ENCODE results near the gene PPM1H.

- TF ChIP-seq POLR2AphosphoS5 (IDR thresholded peaks at IDR 0.05) (no peak), POLR2A (IDR thresholded peaks at IDR 0.05; ENCODE audit: low read depth) (no peak)
Observed at GRCh38 chr12:62676521-62677307, 258.2 kb downstream of the PPM1H start.
